ENCODE measurements around the gene SNAPC4.
"Not testable (repeated sequence)": the region's sequence is repeated elsewhere in the genome, so short reads cannot be mapped to it uniquely, and the experiment has no call there.

The SNAPC4 gene

GRCh38 chr9:136433849-136434579, 34.0 kb upstream of the SNAPC4 start:
- H3K36me3 ChIP-seq (ENCODE audit: control insufficient read depth in 5 of 5, insufficient read depth in 5 of 5, low read length in 5 of 5) = peaks cover 0 to 49% (median 40%) of the 10 kb centered on the region in 5 donors
- no peak overlapping the region for H3K9ac ChIP-seq (ENCODE audit: low read length in 5 of 5)
- peaks cover 9 to 34% (median 31%) of the 10 kb centered on the region in 5 donors for H3K4me1 ChIP-seq (ENCODE audit: control insufficient read depth in 5 of 5, insufficient read depth in 5 of 5, low read length in 5 of 5)
- H3K9me3 ChIP-seq (ENCODE audit: control insufficient read depth in 5 of 5, low read length in 5 of 5) = no peaks in the 10 kb centered on the region
- no peak overlapping the region for H3K4me3 ChIP-seq (ENCODE audit: low read depth in 1 of 5, low read length in 5 of 5)
- H3K27ac ChIP-seq (ENCODE audit: low read depth, low read length) = no peak overlapping the region
- no peaks in the 10 kb centered on the region for H3K27me3 ChIP-seq (ENCODE audit: control insufficient read depth in 5 of 5, insufficient read depth in 4 of 5, low read length in 5 of 5)

DNA sequence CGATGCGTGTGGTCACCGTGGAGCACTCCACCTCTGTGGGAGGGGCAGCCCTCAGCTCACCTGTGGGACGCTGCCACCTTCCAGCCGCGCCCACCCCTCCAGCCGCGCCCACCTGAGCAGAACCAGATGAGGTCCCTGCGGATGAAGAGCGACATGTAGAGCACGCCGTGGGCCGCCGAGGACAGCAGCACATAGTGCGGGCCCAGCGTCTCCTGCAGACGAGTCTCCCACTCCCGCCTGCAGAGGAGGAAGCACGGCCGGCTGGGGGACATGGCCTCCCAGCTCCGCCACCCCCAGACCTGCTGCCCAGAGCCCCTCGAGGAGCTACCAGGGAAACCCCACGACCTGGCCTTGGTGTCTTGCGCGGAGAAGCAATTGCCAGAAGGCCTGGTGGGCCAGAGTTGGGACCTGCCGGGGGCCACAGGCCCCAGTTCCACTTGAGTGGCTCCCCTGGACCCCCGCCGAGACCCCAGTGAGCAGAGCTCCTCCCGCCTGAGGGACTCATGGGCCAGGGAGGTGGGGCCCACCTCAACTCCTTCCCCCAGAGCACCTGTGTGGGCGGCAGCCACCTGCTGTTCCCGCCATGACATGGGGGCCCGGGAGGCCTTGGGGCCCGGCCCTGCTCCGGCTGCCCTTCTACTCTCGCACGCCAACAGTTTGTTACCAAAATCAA, 33.2 kb upstream of the SNAPC4 start:
- peaks cover 0 to 53% (median 44%) of the 10 kb centered on the region in 5 donors for H3K36me3 ChIP-seq (ENCODE audit: control insufficient read depth in 5 of 5, insufficient read depth in 5 of 5, low read length in 5 of 5)
- no peaks in the 10 kb centered on the region for H3K27me3 ChIP-seq (ENCODE audit: control insufficient read depth in 5 of 5, insufficient read depth in 4 of 5, low read length in 5 of 5)
- no peak overlapping the region for H3K4me3 ChIP-seq (ENCODE audit: low read depth in 1 of 5, low read length in 5 of 5)
- H3K27ac ChIP-seq (ENCODE audit: low read depth, low read length) = no peak overlapping the region
- H3K9me3 ChIP-seq (ENCODE audit: control insufficient read depth in 5 of 5, low read length in 5 of 5) = no peaks in the 10 kb centered on the region
- no peak overlapping the region for H3K9ac ChIP-seq (ENCODE audit: low read length in 5 of 5)
- peaks cover 9 to 26% (median 22%) of the 10 kb centered on the region in 5 donors for H3K4me1 ChIP-seq (ENCODE audit: control insufficient read depth in 5 of 5, insufficient read depth in 5 of 5, low read length in 5 of 5)

DNA sequence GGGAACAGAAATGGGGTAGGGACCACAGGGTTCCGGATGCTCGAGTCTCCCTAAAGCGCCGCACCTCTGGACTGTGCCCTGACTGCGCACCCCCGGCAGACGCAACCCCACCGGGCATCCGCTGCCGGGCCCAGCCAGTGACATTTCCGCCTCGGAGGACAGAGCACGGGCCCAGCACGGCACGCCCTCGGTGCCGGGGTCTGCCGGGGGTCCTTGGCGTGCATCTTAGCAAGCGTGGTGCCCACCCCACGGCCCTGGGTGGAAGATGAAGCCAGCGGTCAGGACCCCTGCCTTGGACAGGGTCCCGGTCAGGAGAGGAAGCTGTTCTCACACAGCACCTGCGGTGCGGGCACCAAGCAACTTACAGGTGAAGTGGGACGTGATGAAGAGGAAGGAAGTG, 32.6 kb upstream of the SNAPC4 start:
- H3K4me1 ChIP-seq (ENCODE audit: control insufficient read depth in 5 of 5, insufficient read depth in 5 of 5, low read length in 5 of 5) = peaks cover 7 to 20% (median 16%) of the 10 kb centered on the region in 5 donors
- H3K36me3 ChIP-seq (ENCODE audit: control insufficient read depth in 5 of 5, insufficient read depth in 5 of 5, low read length in 5 of 5) = peaks cover 0 to 53% (median 44%) of the 10 kb centered on the region in 5 donors
- H3K27me3 ChIP-seq (ENCODE audit: control insufficient read depth in 5 of 5, insufficient read depth in 4 of 5, low read length in 5 of 5) = no peaks in the 10 kb centered on the region
- H3K9ac ChIP-seq (ENCODE audit: low read length in 5 of 5) = no peak overlapping the region
- no peak overlapping the region for H3K4me3 ChIP-seq (ENCODE audit: low read depth in 1 of 5, low read length in 5 of 5)
- no peaks in the 10 kb centered on the region for H3K9me3 ChIP-seq (ENCODE audit: control insufficient read depth in 5 of 5, low read length in 5 of 5)
- H3K27ac ChIP-seq (ENCODE audit: low read depth, low read length) = no peak overlapping the region

DNA sequence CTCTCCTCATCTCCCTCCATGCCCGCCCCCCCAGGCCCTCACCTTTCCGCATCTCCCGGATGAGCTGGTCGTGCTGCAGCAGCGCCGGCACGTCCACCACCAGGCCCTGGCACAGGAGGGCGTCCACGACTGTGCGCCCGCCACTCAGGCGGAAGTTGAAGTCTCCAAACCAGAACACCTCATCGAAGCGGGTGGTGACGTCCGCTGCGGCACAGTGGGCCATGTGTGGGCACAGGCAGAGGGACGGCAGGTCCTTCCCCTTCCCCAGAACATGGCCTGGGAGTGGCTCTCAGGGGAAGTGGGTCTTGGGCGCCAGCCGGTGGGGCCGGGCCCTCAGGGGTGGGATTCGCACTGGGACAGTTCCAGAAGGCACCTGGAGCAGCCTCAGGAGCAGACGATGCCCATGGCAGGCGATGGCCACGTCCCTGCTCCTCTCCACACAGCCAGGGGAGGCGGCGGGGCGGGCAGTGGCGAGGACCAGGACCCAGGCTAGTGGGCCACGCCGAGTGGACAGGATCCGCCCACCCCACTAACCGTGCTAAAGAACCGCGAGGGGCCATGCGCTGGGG, 31.9 kb upstream of the SNAPC4 start:
- H3K9ac ChIP-seq (ENCODE audit: low read length in 5 of 5) = no peak overlapping the region
- peaks cover 2 to 13% (median 9%) of the 10 kb centered on the region in 5 donors for H3K4me1 ChIP-seq (ENCODE audit: control insufficient read depth in 5 of 5, insufficient read depth in 5 of 5, low read length in 5 of 5)
- no peak overlapping the region for H3K4me3 ChIP-seq (ENCODE audit: low read depth in 1 of 5, low read length in 5 of 5)
- peaks cover 0 to 53% (median 44%) of the 10 kb centered on the region in 5 donors for H3K36me3 ChIP-seq (ENCODE audit: control insufficient read depth in 5 of 5, insufficient read depth in 5 of 5, low read length in 5 of 5)
- no peaks in the 10 kb centered on the region for H3K9me3 ChIP-seq (ENCODE audit: control insufficient read depth in 5 of 5, low read length in 5 of 5)
- no peaks in the 10 kb centered on the region for H3K27me3 ChIP-seq (ENCODE audit: control insufficient read depth in 5 of 5, insufficient read depth in 4 of 5, low read length in 5 of 5)
- no peak overlapping the region for H3K27ac ChIP-seq (ENCODE audit: low read depth, low read length)

GRCh38 chr9:136430588-136431234, 30.7 kb upstream of the SNAPC4 start:
- Histone ChIP-seq H3K4me3 (ENCODE audit: low read depth in 1 of 5, low read length in 5 of 5) (no peak overlapping the region), H3K27ac (ENCODE audit: low read depth, low read length) (no peak overlapping the region), H3K4me1 (ENCODE audit: control insufficient read depth in 5 of 5, insufficient read depth in 5 of 5, low read length in 5 of 5) (peaks cover 0 to 2% (median 0%) of the 10 kb centered on the region in 5 donors), H3K9me3 (ENCODE audit: control insufficient read depth in 5 of 5, low read length in 5 of 5) (no peaks in the 10 kb centered on the region), H3K27me3 (ENCODE audit: control insufficient read depth in 5 of 5, insufficient read depth in 4 of 5, low read length in 5 of 5) (no peaks in the 10 kb centered on the region), H3K9ac (ENCODE audit: low read length in 5 of 5) (no peak overlapping the region), H3K36me3 (ENCODE audit: control insufficient read depth in 5 of 5, insufficient read depth in 5 of 5, low read length in 5 of 5) (peaks cover 0 to 53% (median 44%) of the 10 kb centered on the region in 5 donors)

GRCh38 chr9:136429683-136430491, 29.9 kb upstream of the SNAPC4 start:
- H3K9ac ChIP-seq (ENCODE audit: low read length in 5 of 5) = no peak overlapping the region
- no peaks in the 10 kb centered on the region for H3K27me3 ChIP-seq (ENCODE audit: control insufficient read depth in 5 of 5, insufficient read depth in 4 of 5, low read length in 5 of 5)
- peaks cover 0 to under 1% (median 0%) of the 10 kb centered on the region in 5 donors for H3K4me1 ChIP-seq (ENCODE audit: control insufficient read depth in 5 of 5, insufficient read depth in 5 of 5, low read length in 5 of 5)
- H3K4me3 ChIP-seq (ENCODE audit: low read depth in 1 of 5, low read length in 5 of 5) = no peak overlapping the region
- no peaks in the 10 kb centered on the region for H3K9me3 ChIP-seq (ENCODE audit: control insufficient read depth in 5 of 5, low read length in 5 of 5)
- no peak overlapping the region for H3K27ac ChIP-seq (ENCODE audit: low read depth, low read length)
- H3K36me3 ChIP-seq (ENCODE audit: control insufficient read depth in 5 of 5, insufficient read depth in 5 of 5, low read length in 5 of 5) = peaks cover 0 to 52% (median 45%) of the 10 kb centered on the region in 5 donors

DNA sequence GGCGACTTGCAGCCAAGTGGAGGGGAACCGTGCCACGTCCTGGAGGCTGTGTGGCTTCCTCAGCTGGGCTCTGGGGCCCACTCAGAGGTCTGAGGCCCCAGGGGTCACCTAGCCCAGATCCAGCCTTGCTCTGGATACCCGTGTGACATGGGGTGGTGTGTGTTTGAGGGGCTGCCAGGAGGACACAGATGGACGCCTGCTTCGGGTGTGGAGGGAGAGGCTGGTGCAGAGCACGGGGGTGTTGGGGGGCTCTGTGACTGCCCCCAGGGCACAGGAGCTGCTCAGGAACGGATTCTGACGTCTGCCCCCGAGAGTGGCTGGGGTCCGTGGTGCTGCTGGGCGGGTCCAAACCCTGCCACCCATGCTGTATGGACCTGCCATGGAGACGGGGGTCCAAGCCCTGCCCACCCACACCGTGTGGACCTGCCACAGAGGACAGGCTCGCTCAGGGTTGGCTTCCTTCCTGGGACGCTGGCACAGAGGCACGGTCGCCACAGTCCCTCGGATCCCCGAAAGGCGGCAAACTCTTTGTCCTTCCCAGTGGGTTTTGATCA, 29.2 kb upstream of the SNAPC4 start:
- Histone ChIP-seq H3K9me3 (ENCODE audit: control insufficient read depth in 5 of 5, low read length in 5 of 5) (no peaks in the 10 kb centered on the region), H3K4me1 (ENCODE audit: control insufficient read depth in 5 of 5, insufficient read depth in 5 of 5, low read length in 5 of 5) (peaks cover 0 to 6% (median 0%) of the 10 kb centered on the region in 5 donors), H3K27me3 (ENCODE audit: control insufficient read depth in 5 of 5, insufficient read depth in 4 of 5, low read length in 5 of 5) (no peaks in the 10 kb centered on the region), H3K36me3 (ENCODE audit: control insufficient read depth in 5 of 5, insufficient read depth in 5 of 5, low read length in 5 of 5) (peaks cover 0 to 58% (median 53%) of the 10 kb centered on the region in 5 donors), H3K4me3 (ENCODE audit: low read depth in 1 of 5, low read length in 5 of 5) (no peak overlapping the region), H3K9ac (ENCODE audit: low read length in 5 of 5) (no peak overlapping the region), H3K27ac (ENCODE audit: low read depth, low read length) (no peak overlapping the region)

- H3K36me3 ChIP-seq (ENCODE audit: control insufficient read depth in 5 of 5, insufficient read depth in 5 of 5, low read length in 5 of 5) = peaks cover 0 to 59% (median 57%) of the 10 kb centered on the region in 5 donors
- no peak overlapping the region for H3K27ac ChIP-seq (ENCODE audit: low read depth, low read length)
- no peak overlapping the region for H3K4me3 ChIP-seq (ENCODE audit: low read depth in 1 of 5, low read length in 5 of 5)
- H3K27me3 ChIP-seq (ENCODE audit: control insufficient read depth in 5 of 5, insufficient read depth in 4 of 5, low read length in 5 of 5) = no peaks in the 10 kb centered on the region
- H3K4me1 ChIP-seq (ENCODE audit: control insufficient read depth in 5 of 5, insufficient read depth in 5 of 5, low read length in 5 of 5) = peaks cover 0 to 6% (median 0%) of the 10 kb centered on the region in 5 donors
- H3K9ac ChIP-seq (ENCODE audit: low read length in 5 of 5) = no peak overlapping the region
- no peaks in the 10 kb centered on the region for H3K9me3 ChIP-seq (ENCODE audit: control insufficient read depth in 5 of 5, low read length in 5 of 5)
Measured at GRCh38 chr9:136426787-136427186, 26.8 kb upstream of the SNAPC4 start.

- not testable (repeated sequence) for H3K4me3 ChIP-seq (ENCODE audit: low read depth in 1 of 5, low read length in 5 of 5); H3K4me1 ChIP-seq (ENCODE audit: control insufficient read depth in 5 of 5, insufficient read depth in 5 of 5, low read length in 5 of 5); H3K9me3 ChIP-seq (ENCODE audit: control insufficient read depth in 5 of 5, low read length in 5 of 5); H3K9ac ChIP-seq (ENCODE audit: low read length in 5 of 5); H3K27ac ChIP-seq (ENCODE audit: low read depth, low read length); H3K27me3 ChIP-seq (ENCODE audit: control insufficient read depth in 5 of 5, insufficient read depth in 4 of 5, low read length in 5 of 5)
- peaks cover 0 to 64% (median 60%) of the 10 kb centered on the region in 5 donors for H3K36me3 ChIP-seq (ENCODE audit: control insufficient read depth in 5 of 5, insufficient read depth in 5 of 5, low read length in 5 of 5)
Measured at GRCh38 chr9:136425367-136425766, 25.4 kb upstream of the SNAPC4 start.
